NCI-H2081 (cell line): Measurements from ENCODE around the gene EXOSC7.

Experiments used
- DNase-seq, 2 experiments: peaks; one replicate each; lab custom pipeline; 2025; lab: John Stamatoyannopoulos, UW

Gene EXOSC7

GRCh38 chr3:45055411-45056143, 79.5 kb downstream of the EXOSC7 start:
- DNase-seq = no peak

GRCh38 chr3:45056608-45057301, 80.7 kb downstream of the EXOSC7 start:
- DNase-seq = no peak

GRCh38 chr3:45057557-45057956, 81.5 kb downstream of the EXOSC7 start:
- DNase-seq = no peak

GRCh38 chr3:45059132-45059531, 83.1 kb downstream of the EXOSC7 start:
- DNase-seq = no peak

GRCh38 chr3:45060165-45060892, 84.3 kb downstream of the EXOSC7 start:
- no peak for DNase-seq
